Measurements from ENCODE around the gene COL20A1.

The COL20A1 gene

GRCh38 chr20:63261795-63262528 lies 31.0 kb upstream of the COL20A1 start:
- no peak overlapping the region for H3K4me3 ChIP-seq (ENCODE audit: severe bottlenecking)
- DNase-seq (ENCODE audit: low spot score): no peak
- TF ChIP-seq, protein P1, sequence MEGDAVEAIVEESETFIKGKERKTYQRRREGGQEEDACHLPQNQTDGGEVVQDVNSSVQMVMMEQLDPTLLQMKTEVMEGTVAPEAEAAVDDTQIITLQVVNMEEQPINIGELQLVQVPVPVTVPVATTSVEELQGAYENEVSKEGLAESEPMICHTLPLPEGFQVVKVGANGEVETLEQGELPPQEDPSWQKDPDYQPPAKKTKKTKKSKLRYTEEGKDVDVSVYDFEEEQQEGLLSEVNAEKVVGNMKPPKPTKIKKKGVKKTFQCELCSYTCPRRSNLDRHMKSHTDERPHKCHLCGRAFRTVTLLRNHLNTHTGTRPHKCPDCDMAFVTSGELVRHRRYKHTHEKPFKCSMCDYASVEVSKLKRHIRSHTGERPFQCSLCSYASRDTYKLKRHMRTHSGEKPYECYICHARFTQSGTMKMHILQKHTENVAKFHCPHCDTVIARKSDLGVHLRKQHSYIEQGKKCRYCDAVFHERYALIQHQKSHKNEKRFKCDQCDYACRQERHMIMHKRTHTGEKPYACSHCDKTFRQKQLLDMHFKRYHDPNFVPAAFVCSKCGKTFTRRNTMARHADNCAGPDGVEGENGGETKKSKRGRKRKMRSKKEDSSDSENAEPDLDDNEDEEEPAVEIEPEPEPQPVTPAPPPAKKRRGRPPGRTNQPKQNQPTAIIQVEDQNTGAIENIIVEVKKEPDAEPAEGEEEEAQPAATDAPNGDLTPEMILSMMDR (IDR thresholded peaks at IDR 0.05; ENCODE audit: poor library complexity, severe bottlenecking): no peak
- no peaks in the 10 kb centered on the region for H3K4me1 ChIP-seq (ENCODE audit: insufficient read depth, poor library complexity, severe bottlenecking)
- no peak overlapping the region for H3K27ac ChIP-seq (ENCODE audit: poor library complexity, severe bottlenecking)
- peaks cover 24% of the 10 kb centered on the region for H3K27me3 ChIP-seq (ENCODE audit: insufficient read depth, poor library complexity, severe bottlenecking)
- ATAC-seq (ENCODE audit: low read depth): no peak
- H3K9me3 ChIP-seq (ENCODE audit: severe bottlenecking): no peaks in the 10 kb centered on the region
- no peaks in the 10 kb centered on the region for H3K36me3 ChIP-seq (ENCODE audit: low read depth)

GRCh38 chr20:63262836-63263235 lies 30.1 kb upstream of the COL20A1 start:
- peaks cover 24% of the 10 kb centered on the region for H3K27me3 ChIP-seq (ENCODE audit: insufficient read depth, poor library complexity, severe bottlenecking)
- H3K9me3 ChIP-seq (ENCODE audit: severe bottlenecking): no peaks in the 10 kb centered on the region
- H3K27ac ChIP-seq (ENCODE audit: poor library complexity, severe bottlenecking): no peak overlapping the region
- H3K36me3 ChIP-seq (ENCODE audit: low read depth): no peaks in the 10 kb centered on the region
- TF ChIP-seq, protein P1 (IDR thresholded peaks at IDR 0.05; ENCODE audit: poor library complexity, severe bottlenecking): no peak
- H3K4me1 ChIP-seq (ENCODE audit: insufficient read depth, poor library complexity, severe bottlenecking): no peaks in the 10 kb centered on the region
- ATAC-seq (ENCODE audit: low read depth): no peak
- no peak for DNase-seq (ENCODE audit: low spot score)
- no peak overlapping the region for H3K4me3 ChIP-seq (ENCODE audit: severe bottlenecking)

- TF ChIP-seq, protein P1 (IDR thresholded peaks at IDR 0.05; ENCODE audit: poor library complexity, severe bottlenecking): no peak
- Histone ChIP-seq H3K36me3 (ENCODE audit: low read depth) (no peaks in the 10 kb centered on the region), H3K4me1 (ENCODE audit: insufficient read depth, poor library complexity, severe bottlenecking) (no peaks in the 10 kb centered on the region), H3K27ac (ENCODE audit: poor library complexity, severe bottlenecking) (no peak overlapping the region), H3K9me3 (ENCODE audit: severe bottlenecking) (no peaks in the 10 kb centered on the region), H3K4me3 (ENCODE audit: severe bottlenecking) (no peak overlapping the region), H3K27me3 (ENCODE audit: insufficient read depth, poor library complexity, severe bottlenecking) (peaks cover 24% of the 10 kb centered on the region)
- DNase-seq (ENCODE audit: low spot score) (no peak), ATAC-seq (ENCODE audit: low read depth) (no peak)
Measured at GRCh38 chr20:63264000-63264399, 29.0 kb upstream of the COL20A1 start.

GRCh38 chr20:63264519-63264918 lies 28.5 kb upstream of the COL20A1 start:
- no peaks in the 10 kb centered on the region for H3K9me3 ChIP-seq (ENCODE audit: severe bottlenecking)
- no peak overlapping the region for H3K27ac ChIP-seq (ENCODE audit: poor library complexity, severe bottlenecking)
- peaks cover 21% of the 10 kb centered on the region for H3K27me3 ChIP-seq (ENCODE audit: insufficient read depth, poor library complexity, severe bottlenecking)
- no peaks in the 10 kb centered on the region for H3K36me3 ChIP-seq (ENCODE audit: low read depth)
- DNase-seq (ENCODE audit: low spot score): no peak
- ATAC-seq (ENCODE audit: low read depth): no peak
- TF ChIP-seq, protein P1 (IDR thresholded peaks at IDR 0.05; ENCODE audit: poor library complexity, severe bottlenecking): no peak
- no peak overlapping the region for H3K4me3 ChIP-seq (ENCODE audit: severe bottlenecking)
- no peaks in the 10 kb centered on the region for H3K4me1 ChIP-seq (ENCODE audit: insufficient read depth, poor library complexity, severe bottlenecking)

GRCh38 chr20:63265891-63266515 lies 27.0 kb upstream of the COL20A1 start:
- H3K36me3 ChIP-seq (ENCODE audit: low read depth): no peaks in the 10 kb centered on the region
- DNase-seq (ENCODE audit: low spot score) (no peak), ATAC-seq (ENCODE audit: low read depth) (no peak)
- H3K4me1 ChIP-seq (ENCODE audit: insufficient read depth, poor library complexity, severe bottlenecking): no peaks in the 10 kb centered on the region
- H3K27ac ChIP-seq (ENCODE audit: poor library complexity, severe bottlenecking): no peak overlapping the region
- TF ChIP-seq, protein P1 (IDR thresholded peaks at IDR 0.05; ENCODE audit: poor library complexity, severe bottlenecking): no peak
- H3K4me3 ChIP-seq (ENCODE audit: severe bottlenecking): no peak overlapping the region
- peaks cover 21% of the 10 kb centered on the region for H3K27me3 ChIP-seq (ENCODE audit: insufficient read depth, poor library complexity, severe bottlenecking)
- H3K9me3 ChIP-seq (ENCODE audit: severe bottlenecking): no peaks in the 10 kb centered on the region
